ENCODE results near the gene OR2T11. TPM values are rescaled to one million over a fixed set of nuclear protein-coding genes. Genes with fewer than 3 reads are reported as not detected.

OR2T11 gene
- total and polyA plus RNA-seq, 2 donors (not counting 3 experiments of a cell fraction or from before 2014, with no cell fraction given), result not detected

DNA sequence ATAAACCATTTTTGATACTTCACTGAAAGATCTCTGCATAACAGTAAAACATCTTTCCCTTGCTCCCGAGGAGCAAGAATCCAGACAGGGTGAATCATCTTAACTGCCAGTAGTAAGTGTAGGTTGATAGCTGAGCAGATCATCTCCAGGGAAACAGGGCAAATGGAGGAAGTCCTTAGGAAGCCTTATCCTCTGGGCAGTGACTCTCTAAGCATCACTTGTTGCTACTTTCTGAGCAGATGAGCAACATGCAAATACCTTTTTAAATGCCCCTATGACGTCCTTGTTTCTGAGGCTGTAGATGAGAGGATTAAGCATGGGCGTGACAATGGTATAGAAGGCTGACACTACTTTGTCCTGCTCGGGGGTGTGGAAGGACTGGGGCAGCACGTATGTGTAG is 8.9 kb downstream of the OR2T11 start:
- no TSS peak for BruUV-seq (replicated peaks)
- no peaks in the 10 kb centered on the region for H3K27me3 ChIP-seq (ENCODE audit: control insufficient read depth in 2 of 2, insufficient read depth in 2 of 2, low read length in 2 of 2)
- H3K4me3 ChIP-seq (replicated peaks in 1 of 3; ENCODE audit: insufficient read depth in 1 of 3, low read depth in 1 of 3, low read length in 3 of 3), result no peak overlapping the region
- H3K36me3 ChIP-seq (ENCODE audit: control insufficient read depth in 2 of 2, extremely low read depth in 1 of 2, insufficient read depth in 2 of 2, low read length in 2 of 2), result no peaks in the 10 kb centered on the region
- ChIA-PET CTCF (no interaction called here), POLR2A (no interaction called here)
- peaks cover 3% of the 10 kb centered on the region for H3K9me3 ChIP-seq (replicated peaks; ENCODE audit: control insufficient read depth, insufficient read depth, low read length)
- no peak for FAIRE-seq
- no peaks in the 10 kb centered on the region for H3K4me1 ChIP-seq (ENCODE audit: control insufficient read depth, extremely low read depth, insufficient read depth, low read length)
- intact Hi-C loops (cut with micrococcal nuclease), result no loop called here
- DNase-seq (ENCODE audit: low read depth, low spot score), result no peak
- no peak overlapping the region for H3K27ac ChIP-seq (ENCODE audit: insufficient read depth, low read depth, low read length)
- no peak for TF ChIP-seq POLR2A (IDR thresholded peaks at IDR 0.05; ENCODE audit: low read depth, low read length)
- no peak for TF ChIP-seq JUN (IDR thresholded peaks at IDR 0.05; ENCODE audit: borderline replicate concordance, insufficient read depth, insufficient read length, low read depth)
- TF ChIP-seq, protein P1, sequence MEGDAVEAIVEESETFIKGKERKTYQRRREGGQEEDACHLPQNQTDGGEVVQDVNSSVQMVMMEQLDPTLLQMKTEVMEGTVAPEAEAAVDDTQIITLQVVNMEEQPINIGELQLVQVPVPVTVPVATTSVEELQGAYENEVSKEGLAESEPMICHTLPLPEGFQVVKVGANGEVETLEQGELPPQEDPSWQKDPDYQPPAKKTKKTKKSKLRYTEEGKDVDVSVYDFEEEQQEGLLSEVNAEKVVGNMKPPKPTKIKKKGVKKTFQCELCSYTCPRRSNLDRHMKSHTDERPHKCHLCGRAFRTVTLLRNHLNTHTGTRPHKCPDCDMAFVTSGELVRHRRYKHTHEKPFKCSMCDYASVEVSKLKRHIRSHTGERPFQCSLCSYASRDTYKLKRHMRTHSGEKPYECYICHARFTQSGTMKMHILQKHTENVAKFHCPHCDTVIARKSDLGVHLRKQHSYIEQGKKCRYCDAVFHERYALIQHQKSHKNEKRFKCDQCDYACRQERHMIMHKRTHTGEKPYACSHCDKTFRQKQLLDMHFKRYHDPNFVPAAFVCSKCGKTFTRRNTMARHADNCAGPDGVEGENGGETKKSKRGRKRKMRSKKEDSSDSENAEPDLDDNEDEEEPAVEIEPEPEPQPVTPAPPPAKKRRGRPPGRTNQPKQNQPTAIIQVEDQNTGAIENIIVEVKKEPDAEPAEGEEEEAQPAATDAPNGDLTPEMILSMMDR (IDR thresholded peaks at IDR 0.05; ENCODE audit: extremely low read depth in 1 of 2, insufficient read depth in 1 of 2, low read depth in 1 of 2, low read length in 2 of 2), result no peak
- no peak for TF ChIP-seq FOS (IDR thresholded peaks at IDR 0.05; ENCODE audit: borderline replicate concordance, insufficient read depth, low read length)
- TF ChIP-seq, protein P2, sequence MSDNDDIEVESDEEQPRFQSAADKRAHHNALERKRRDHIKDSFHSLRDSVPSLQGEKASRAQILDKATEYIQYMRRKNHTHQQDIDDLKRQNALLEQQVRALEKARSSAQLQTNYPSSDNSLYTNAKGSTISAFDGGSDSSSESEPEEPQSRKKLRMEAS (IDR thresholded peaks at IDR 0.05; ENCODE audit: insufficient read depth, insufficient read length), result no peak
- no peak overlapping the region for H2AFZ ChIP-seq (ENCODE audit: low read depth, low read length)
- H3K9me1 ChIP-seq (replicated peaks; ENCODE audit: control insufficient read depth, extremely low read depth, insufficient read depth, low read length), result no peaks in the 10 kb centered on the region
- H4K20me1 ChIP-seq (replicated peaks; ENCODE audit: control insufficient read depth, extremely low read depth, insufficient read depth, low read length), result no peaks in the 10 kb centered on the region
- H3K4me2 ChIP-seq (ENCODE audit: insufficient read depth, low read length), result no peak overlapping the region
- dilution Hi-C loops (cut with MboI; ENCODE audit: extremely low pct_ligation_motif_present, low sequenced_read_pairs), result no loop called here
- H3K9ac ChIP-seq (replicated peaks; ENCODE audit: extremely low read depth, insufficient read depth, low read length), result no peak overlapping the region
- H3K79me2 ChIP-seq (ENCODE audit: control insufficient read depth, insufficient read depth, low read length), result no peaks in the 10 kb centered on the region

DNA sequence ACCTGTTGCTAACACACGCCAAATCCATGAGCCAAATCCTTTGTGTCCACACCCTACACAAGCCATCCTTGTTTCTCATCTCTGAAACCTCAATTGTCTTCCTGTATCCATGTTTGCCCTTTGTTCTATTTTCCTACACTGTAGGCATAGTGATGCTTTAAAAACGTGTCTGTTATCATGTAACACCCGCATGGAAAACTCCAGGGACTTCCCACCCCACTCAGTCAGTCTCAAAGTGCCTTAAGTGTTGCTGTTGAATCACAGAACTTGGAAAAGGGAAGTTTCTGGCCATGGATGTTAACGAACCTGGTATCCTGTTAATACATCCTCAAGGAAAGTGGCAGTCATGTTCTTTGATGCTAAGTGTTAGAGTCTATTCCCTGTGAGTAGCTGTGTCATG is 9.7 kb downstream of the OR2T11 start:
- CTCF ChIA-PET, result interaction anchor here (0.9 kb wide), 1 partner anchor 182 kb away, joined by 3 read pairs; no protein-coding TSS in a partner anchor
- Histone ChIP-seq H3K27me3 (ENCODE audit: control insufficient read depth in 2 of 2, insufficient read depth in 2 of 2, low read length in 2 of 2) (no peaks in the 10 kb centered on the region), H3K79me2 (ENCODE audit: control insufficient read depth, insufficient read depth, low read length) (no peaks in the 10 kb centered on the region), H3K27ac (ENCODE audit: insufficient read depth, low read depth, low read length) (no peak overlapping the region), H3K9me1 (replicated peaks; ENCODE audit: control insufficient read depth, extremely low read depth, insufficient read depth, low read length) (no peaks in the 10 kb centered on the region), H3K4me3 (replicated peaks in 1 of 3; ENCODE audit: insufficient read depth in 1 of 3, low read depth in 1 of 3, low read length in 3 of 3) (no peak overlapping the region), H3K4me1 (ENCODE audit: control insufficient read depth, extremely low read depth, insufficient read depth, low read length) (no peaks in the 10 kb centered on the region), H3K36me3 (ENCODE audit: control insufficient read depth in 2 of 2, extremely low read depth in 1 of 2, insufficient read depth in 2 of 2, low read length in 2 of 2) (no peaks in the 10 kb centered on the region), H3K9ac (replicated peaks; ENCODE audit: extremely low read depth, insufficient read depth, low read length) (no peak overlapping the region), H3K4me2 (ENCODE audit: insufficient read depth, low read length) (no peak overlapping the region), H4K20me1 (replicated peaks; ENCODE audit: control insufficient read depth, extremely low read depth, insufficient read depth, low read length) (no peaks in the 10 kb centered on the region), H3K9me3 (replicated peaks; ENCODE audit: control insufficient read depth, insufficient read depth, low read length) (peaks cover 3% of the 10 kb centered on the region), H2AFZ (ENCODE audit: low read depth, low read length) (no peak overlapping the region)
- TF ChIP-seq POLR2AphosphoS5 (IDR thresholded peaks at IDR 0.05; ENCODE audit: insufficient read depth, low read depth, low read length), result no peak
- no peak for TF ChIP-seq FOS (IDR thresholded peaks at IDR 0.05; ENCODE audit: borderline replicate concordance, insufficient read depth, low read length)
- TF ChIP-seq MYC (IDR thresholded peaks at IDR 0.05; ENCODE audit: low read depth, low read length), result no peak
- TF ChIP-seq JUN (IDR thresholded peaks at IDR 0.05; ENCODE audit: borderline replicate concordance, insufficient read depth, insufficient read length, low read depth), result no peak
- TF ChIP-seq GATA2 (IDR thresholded peaks at IDR 0.05; ENCODE audit: insufficient read depth, insufficient read length, low read depth, low read length), result no peak
- TF ChIP-seq, protein P1 (IDR thresholded peaks at IDR 0.05; ENCODE audit: extremely low read depth in 1 of 2, insufficient read depth in 1 of 2, low read depth in 1 of 2, low read length in 2 of 2), result no peak
- FAIRE-seq (no peak), DNase-seq (ENCODE audit: low read depth, low spot score) (no peak)
- intact Hi-C loops (cut with micrococcal nuclease) (no loop called here), dilution Hi-C loops (cut with MboI; ENCODE audit: extremely low pct_ligation_motif_present, low sequenced_read_pairs) (no loop called here)
- POLR2A ChIA-PET, result no interaction called here
- no TSS peak for BruUV-seq (replicated peaks)

Data from endothelial cell of umbilical vein (primary cell).